Heart right ventricle (tissue), 16 donors: ENCODE data around the gene ALDH1L1. TPM values are rescaled to one million over a fixed set of nuclear protein-coding genes. Genes with fewer than 3 reads are reported as not detected.
A peak's percentile ranks its signal among the peaks of the same experiment; 100 is the strongest.

ENCODE experiments used
- ATAC-seq, 8 donors: fragments of 200-7000 bp; cut with Tn5 transposase; one replicate each; pipeline ENCODE4 v1.9.1; 2020; ENCODE audit warnings: mild to moderate bottlenecking in 8 of 8, moderate library complexity in 8 of 8, moderate number of reproducible peaks in 1 of 8
- DNase-seq, 2 donors: peaks; one replicate each; pipeline ENCODE4 v3.0.0-alpha.2; 2020
- H3K27ac ChIP-seq, 10 donors: fragments of 200-600 bp; sonication (generic) in 2 of 10; one replicate each; pipeline versions ENCODE4 v1.5.0 to v1.8.0; 2020 to 2022; ENCODE audit warnings: mild to moderate bottlenecking in 3 of 10
- H3K27me3 ChIP-seq, 7 donors: fragments of 200-600 bp; one replicate each; pipeline ENCODE4 v1.8.0; 2021 to 2022; ENCODE audit warnings: mild to moderate bottlenecking in 2 of 7
- H3K36me3 ChIP-seq, 9 donors: fragments of 200-600 bp; sonication (generic) in 1 of 9; one replicate each; pipeline versions ENCODE4 v1.5.0 to v1.8.0; 2020 to 2022; ENCODE audit warnings: mild to moderate bottlenecking in 2 of 9
- H3K4me1 ChIP-seq, 9 donors: fragments of 200-600 bp; sonication (generic) in 1 of 9; one replicate each; pipeline versions ENCODE4 v1.5.0 to v1.8.0; 2020 to 2022; ENCODE audit warnings: mild to moderate bottlenecking in 4 of 9
- H3K4me3 ChIP-seq, 10 donors: fragments of 200-600 bp; sonication (generic) in 2 of 10; one replicate each; pipeline versions ENCODE4 v1.5.0 to v1.8.0; 2020 to 2022; ENCODE audit warnings: mild to moderate bottlenecking in 7 of 10, moderate library complexity in 2 of 10
- H3K9me3 ChIP-seq, 11 donors: fragments of 200-600 bp in 10 of 11; sonication (generic) in 2 of 11; one replicate each; pipeline versions ENCODE4 v1.5.0 to v1.8.0; 2013 to 2022; ENCODE audit warnings: mild to moderate bottlenecking in 2 of 11, control low read depth in 1 of 11, moderate library complexity in 1 of 11
- WGBS, 2 donors: extraction: QIAGEN DNeasy Blood & Tissue Kit; methylation state at CpG; one replicate each; pipeline ENCODE4 v1.1.7; 2013; ENCODE audit warnings: inconsistent platforms in 1 of 2; 5-methylcytosine and 5-hydroxymethylcytosine counted together
- intact Hi-C, 10 donors: fragments of 100-400 bp; cut with DNase I; formaldehyde crosslinking; loops; one replicate each; pipeline versions ENCODE4 v1.11.1 to v1.14.2; 2022
- polyA plus RNA-seq, 2 donors: library from polyadenylated mRNA; stranded (reverse); fragments of 200-250 nt; gene quantifications; one replicate each; pipeline ENCODE4 v1.2.3, GENCODE V29; 2013
- total RNA-seq, 10 donors: library from RNA; stranded (reverse); fragmentation: NEBNext Ultra II Directional in 3 of 10; extraction: Animal tissue kit (Norgen Biotek cat#: 25700) in 3 of 10; gene quantifications; one replicate each; pipeline versions ENCODE4 v1.2.1 to v1.2.4, GENCODE V29; 2021 to 2023
- TF ChIP-seq, protein P1 (sequence below), 9 donors: fragments of 200-600 bp; sonication (generic) in 2 of 9; IDR thresholded peaks; one replicate each; pipeline versions ENCODE4 v1.5.0 to v1.8.0; 2021 to 2022; ENCODE audit warnings: antibody characterized with exemption in 9 of 9, mild to moderate bottlenecking in 5 of 9, moderate library complexity in 1 of 9
- donor health status: Arrhythmogenic right ventricular cardiomyopathy.
- donor health status: ischemic (EF 13 %, LVEDD 7.1; RV severe dilation, severe dysfunction).
- donor health status: healthy with polysubstance abuse.
- donor health status: DM: no; HTN: yes; CAD: no.
- donor health status: DM: no; HTN: no; CAD: no.
- donor health status: ischemic (EF 25% LVEDD 6.9; RV normal size, moderate dysfunction).
- donor health status: ischemic (EF 25% LVEDD 5.7; RV mildly dilated, moderate dysfunction).
- donor health status: healthy.
- donor health status: DM: yes; HTN: yes; CAD: no.
- donor health status: Ischemic cardiomyopathy.
- donor health status: ischemic (EF 35%, LVEDD 5.7; RV mildly dilated, moderate dysfunction).
- donor health status: nonischemic (EF 11% LVEDD 7.7; RV severe dilation, severe dysfunction).
- donor health status: DM: yes; HTN: yes; CAD: no.
- donor health status: PGD.
- donor health status: ischemic (EF 29% LVEDD 5.4; RV normal size, mild dysfunction).
- donor health status: nonischemic (EF 23%, LVEDD 6.1; RV moderate dilation, normal function).

ALDH1L1 gene
- total and polyA plus RNA-seq, 12 donors: 14.9 to 45.9 (median 31.7) TPM

GRCh38 chr3:126149256-126149902, 31.0 kb downstream of the ALDH1L1 start:
- intact Hi-C loops: no loop called here
- Histone ChIP-seq H3K4me3 (no peak overlapping the region), H3K36me3 (peaks cover 0 to 7% (median 0%) of the 10 kb centered on the region in 9 donors), H3K9me3 (no peaks in the 10 kb centered on the region), H3K27me3 (no peaks in the 10 kb centered on the region), H3K4me1 (no peaks in the 10 kb centered on the region), H3K27ac (no peak overlapping the region)
- DNase-seq (peak; percentile 1), ATAC-seq (no peak)
- 84 to 91% methylated on average over 3 of the region's 3 CpGs for WGBS, 2 donors
- TF ChIP-seq, protein P1, sequence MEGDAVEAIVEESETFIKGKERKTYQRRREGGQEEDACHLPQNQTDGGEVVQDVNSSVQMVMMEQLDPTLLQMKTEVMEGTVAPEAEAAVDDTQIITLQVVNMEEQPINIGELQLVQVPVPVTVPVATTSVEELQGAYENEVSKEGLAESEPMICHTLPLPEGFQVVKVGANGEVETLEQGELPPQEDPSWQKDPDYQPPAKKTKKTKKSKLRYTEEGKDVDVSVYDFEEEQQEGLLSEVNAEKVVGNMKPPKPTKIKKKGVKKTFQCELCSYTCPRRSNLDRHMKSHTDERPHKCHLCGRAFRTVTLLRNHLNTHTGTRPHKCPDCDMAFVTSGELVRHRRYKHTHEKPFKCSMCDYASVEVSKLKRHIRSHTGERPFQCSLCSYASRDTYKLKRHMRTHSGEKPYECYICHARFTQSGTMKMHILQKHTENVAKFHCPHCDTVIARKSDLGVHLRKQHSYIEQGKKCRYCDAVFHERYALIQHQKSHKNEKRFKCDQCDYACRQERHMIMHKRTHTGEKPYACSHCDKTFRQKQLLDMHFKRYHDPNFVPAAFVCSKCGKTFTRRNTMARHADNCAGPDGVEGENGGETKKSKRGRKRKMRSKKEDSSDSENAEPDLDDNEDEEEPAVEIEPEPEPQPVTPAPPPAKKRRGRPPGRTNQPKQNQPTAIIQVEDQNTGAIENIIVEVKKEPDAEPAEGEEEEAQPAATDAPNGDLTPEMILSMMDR (IDR thresholded peaks at IDR 0.05): no peak

GRCh38 chr3:126147932-126148683, 32.3 kb downstream of the ALDH1L1 start:
- Histone ChIP-seq H3K27me3 (peaks cover 0 to 7% (median 0%) of the 10 kb centered on the region in 7 donors), H3K4me3 (no peak overlapping the region), H3K27ac (no peak overlapping the region), H3K9me3 (no peaks in the 10 kb centered on the region), H3K36me3 (peaks cover 0 to 4% (median 0%) of the 10 kb centered on the region in 9 donors), H3K4me1 (no peaks in the 10 kb centered on the region)
- intact Hi-C loops: no loop called here
- DNase-seq: peak in 1 of 2 donors; percentile 2
- TF ChIP-seq, protein P1 (IDR thresholded peaks at IDR 0.05): no peak
- WGBS, 2 donors: 84 to 89% methylated on average over 15 of the region's 15 CpGs
- ATAC-seq: peak in 2 of 8 donors; percentile 21 to 24

- no peak overlapping the region for H3K4me3 ChIP-seq
- intact Hi-C loops: no loop called here
- TF ChIP-seq, protein P1 (IDR thresholded peaks at IDR 0.05): no peak
- peaks cover 0 to 4% (median 0%) of the 10 kb centered on the region in 9 donors for H3K36me3 ChIP-seq
- ATAC-seq: peak in 2 of 8 donors; percentile 29 to 36
- no peaks in the 10 kb centered on the region for H3K4me1 ChIP-seq
- no peaks in the 10 kb centered on the region for H3K9me3 ChIP-seq
- DNase-seq: peak; percentile 2 to 3
- H3K27ac ChIP-seq: no peak overlapping the region
- 88 to 98% methylated on average over 7 of the region's 7 CpGs for WGBS, 2 donors
- peaks cover 0 to 7% (median 0%) of the 10 kb centered on the region in 7 donors for H3K27me3 ChIP-seq
Observed at GRCh38 chr3:126147147-126147931, 33.0 kb downstream of the ALDH1L1 start.

DNA sequence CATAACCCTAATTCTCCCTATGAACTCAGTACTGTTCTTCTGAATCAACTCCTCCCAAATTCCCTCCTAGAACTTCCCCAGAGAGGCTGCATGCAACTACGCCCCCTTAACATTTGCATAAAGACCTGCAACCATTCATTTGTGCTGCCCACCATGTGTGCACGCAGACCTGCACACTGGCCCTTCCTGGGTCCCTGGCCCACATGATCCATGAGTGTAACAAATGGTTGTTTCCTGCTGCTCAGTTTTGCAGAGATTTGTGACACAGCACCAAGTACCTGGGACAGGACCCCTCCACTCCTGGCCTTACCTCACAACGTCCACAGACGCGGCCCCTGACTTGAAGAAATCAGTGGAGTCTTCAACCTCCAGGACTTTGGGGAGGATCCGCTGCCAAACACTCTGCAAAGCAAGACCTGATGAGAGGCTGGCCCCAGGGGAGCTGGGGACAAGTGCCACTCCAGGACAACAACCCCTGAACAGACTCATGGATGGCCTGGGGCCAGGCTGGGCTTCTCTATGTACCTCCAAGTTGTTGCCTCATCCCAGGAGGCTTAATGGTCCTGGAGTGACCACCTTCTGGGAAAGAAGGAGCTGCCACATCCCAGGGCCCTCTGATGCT, 33.8 kb downstream of the ALDH1L1 start:
- WGBS, 2 donors: 90 to 92% methylated on average over 6 of the region's 6 CpGs
- intact Hi-C loops: no loop called here
- H3K9me3 ChIP-seq: no peaks in the 10 kb centered on the region
- H3K27ac ChIP-seq: no peak overlapping the region
- peak; percentile 2 for DNase-seq
- peak in 1 of 8 donors; percentile 16 for ATAC-seq
- H3K4me1 ChIP-seq: no peaks in the 10 kb centered on the region
- peaks cover 0 to 11% (median 0%) of the 10 kb centered on the region in 7 donors for H3K27me3 ChIP-seq
- H3K4me3 ChIP-seq: no peak overlapping the region
- peaks cover 0 to under 1% (median 0%) of the 10 kb centered on the region in 9 donors for H3K36me3 ChIP-seq
- TF ChIP-seq, protein P1 (IDR thresholded peaks at IDR 0.05): no peak
